NCI-H146 treated with DMSO at 0.1 percent for 48 hours (cell line): ENCODE results near the gene DUS1L.

Source experiments
- DNase-seq: peaks from one replicate; lab custom pipeline; 2025; ENCODE audit not compliant: unreplicated experiment; lab: John Stamatoyannopoulos, UW

The DUS1L gene

GRCh38 chr17:82065638-82066303 lies at the start of gene DUS1L:
TSS of gene DUS1L (minus strand) at chr17:82065804. CDS start at chr17:82065059, 745 bp downstream.
- DNase-seq, result no peak

DNA sequence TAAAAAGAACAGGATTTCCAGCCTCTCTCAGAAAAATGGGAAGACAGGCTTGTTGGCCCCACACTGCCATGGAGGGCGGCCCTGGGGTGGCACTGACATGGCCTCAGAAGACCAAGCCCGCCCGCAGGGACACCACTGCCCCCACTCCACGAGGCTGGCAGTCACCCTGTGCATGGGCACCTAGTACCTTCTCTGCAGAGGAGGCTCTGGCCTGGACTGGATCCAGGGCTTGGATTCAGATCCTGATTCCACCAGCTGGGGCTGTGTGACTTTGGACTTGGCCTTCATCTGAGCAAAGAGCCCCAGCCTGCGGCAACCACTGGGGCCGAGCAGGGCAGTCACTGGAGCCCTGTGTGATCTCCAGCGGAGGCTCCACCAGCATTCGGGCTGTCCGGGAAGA lies 49.3 kb upstream of the DUS1L start:
- DNase-seq, result no peak

DNA sequence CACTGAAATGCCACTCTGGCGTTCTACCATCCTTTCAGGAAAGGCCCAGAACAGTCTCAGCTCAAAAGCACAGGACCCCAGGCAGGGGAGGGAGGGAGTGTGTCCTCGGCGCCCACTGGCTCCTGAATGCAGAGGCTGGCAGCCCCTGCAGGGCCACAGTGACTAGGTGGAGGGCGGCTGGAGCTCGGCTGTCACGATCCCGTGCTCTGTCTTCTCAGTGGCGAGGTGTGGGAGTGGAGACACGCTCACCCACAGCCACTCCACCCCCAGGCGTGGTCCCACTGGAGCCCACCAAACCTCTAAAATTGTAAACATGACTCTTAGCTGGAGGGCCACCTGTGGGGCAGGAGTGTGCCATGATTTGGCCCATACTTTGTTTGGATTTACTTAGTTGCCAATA lies 48.8 kb upstream of the DUS1L start:
- DNase-seq, result no peak

DNA sequence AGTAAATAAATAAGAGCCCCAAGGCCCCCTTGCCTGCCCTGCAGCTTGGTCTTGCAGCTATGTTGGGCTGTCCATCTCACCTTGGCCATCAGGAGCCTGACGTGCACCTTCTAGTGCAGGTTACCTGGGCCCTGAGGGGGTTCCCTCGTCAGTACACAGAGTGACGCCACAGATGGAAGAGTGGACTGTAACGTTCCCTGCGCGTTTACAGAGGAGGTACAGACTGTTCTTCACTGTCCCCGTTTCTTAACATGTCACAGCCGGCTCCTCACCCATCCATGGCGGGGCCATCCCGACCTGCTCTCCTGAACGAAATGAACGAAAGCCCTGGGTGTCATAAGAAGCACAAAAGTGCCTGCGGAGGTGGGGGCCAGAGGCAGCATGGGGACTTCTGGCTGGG lies 48.3 kb upstream of the DUS1L start:
- DNase-seq, result no peak

- DNase-seq, result no peak
These were observed 47.8 kb upstream of the DUS1L start for GRCh38 chr17:82113422-82113821.

- DNase-seq, result no peak
These were observed 47.3 kb upstream of the DUS1L start for GRCh38 chr17:82112914-82113311.

DNA sequence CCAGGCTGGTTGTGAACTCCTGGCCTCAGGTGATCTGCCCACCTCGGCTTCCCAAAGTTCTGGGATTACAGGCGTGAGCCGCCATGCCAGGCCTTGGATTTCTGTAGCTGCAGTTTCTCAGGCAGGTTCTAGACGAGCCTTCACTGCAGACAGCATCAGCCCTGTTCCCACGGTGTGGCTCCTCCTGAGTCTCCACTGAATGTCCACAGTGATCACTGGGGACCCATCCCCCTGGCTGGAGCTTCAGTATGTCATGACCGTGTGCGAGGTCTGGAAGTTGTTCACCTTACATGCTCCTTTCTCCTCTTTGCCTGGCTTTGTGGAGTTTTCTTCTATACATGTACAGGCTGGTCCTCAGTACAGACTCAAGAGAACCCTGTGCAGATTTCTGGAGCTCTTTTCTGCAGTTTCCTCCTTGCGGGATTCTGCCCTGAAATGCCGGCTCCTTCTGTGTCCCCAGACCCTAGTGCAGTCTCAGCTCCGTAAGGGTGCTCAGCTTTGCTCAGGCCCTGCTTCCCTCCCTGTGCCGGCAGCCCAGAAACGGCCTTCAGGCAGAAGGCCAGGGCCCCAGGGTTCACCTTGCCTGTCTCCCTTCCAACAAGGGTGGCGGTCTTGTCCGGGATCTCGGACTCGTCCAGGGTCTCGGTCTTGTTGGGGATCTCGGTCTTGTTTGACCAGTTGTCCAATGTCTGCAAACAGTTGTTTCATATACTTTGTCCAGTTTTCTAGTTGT lies 46.7 kb upstream of the DUS1L start:
- no peak for DNase-seq

- DNase-seq, result no peak
These were observed 44.7 kb upstream of the DUS1L start for GRCh38 chr17:82110298-82110697.

DNA sequence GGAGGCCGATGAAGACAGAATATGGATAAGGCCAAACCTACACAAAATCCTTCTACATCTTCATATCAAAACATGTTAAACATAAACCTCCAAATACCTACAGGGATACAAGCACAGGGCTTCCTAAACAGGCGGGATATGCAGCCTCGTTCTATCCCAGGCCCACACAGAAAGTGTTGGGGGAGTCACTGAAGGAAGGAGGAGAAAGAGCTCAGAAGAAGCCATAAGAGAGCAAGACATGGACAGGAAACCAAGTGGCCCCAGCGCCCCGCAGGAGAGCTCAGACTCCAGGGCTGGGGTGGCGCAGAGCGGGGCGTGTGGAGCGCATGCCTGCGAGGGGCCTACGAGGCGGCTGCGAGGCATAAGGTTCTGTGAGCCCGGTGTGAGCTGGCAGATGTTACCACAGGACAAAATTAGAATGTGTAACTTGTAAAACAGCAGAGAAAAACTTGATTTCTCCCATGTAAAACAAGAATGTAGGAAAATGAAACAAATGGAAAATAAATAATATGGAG lies 43.4 kb upstream of the DUS1L start:
- DNase-seq, result no peak

GRCh38 chr17:82108496-82108945 lies 42.9 kb upstream of the DUS1L start:
- no peak for DNase-seq

DNA sequence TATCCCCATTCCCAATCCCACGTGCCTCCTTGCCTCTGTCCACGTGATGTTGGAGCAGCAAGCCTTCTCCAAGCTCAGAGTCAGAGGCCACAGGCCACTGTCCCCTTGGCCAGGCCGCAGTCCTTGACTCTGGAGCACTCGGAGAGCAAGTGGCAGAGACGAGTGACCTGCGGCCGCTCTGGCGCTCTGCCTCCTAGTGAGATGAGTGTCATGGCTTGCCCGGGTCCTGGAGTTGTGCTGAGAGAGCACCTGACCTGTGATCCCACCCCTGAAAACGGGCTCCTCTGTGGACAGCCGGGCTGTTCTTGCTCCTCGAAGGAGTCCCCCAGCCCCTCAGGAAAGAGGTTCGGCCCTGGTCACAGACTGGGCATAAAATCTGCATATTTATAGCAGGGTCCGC lies 42.4 kb upstream of the DUS1L start:
- DNase-seq, result no peak

DNA sequence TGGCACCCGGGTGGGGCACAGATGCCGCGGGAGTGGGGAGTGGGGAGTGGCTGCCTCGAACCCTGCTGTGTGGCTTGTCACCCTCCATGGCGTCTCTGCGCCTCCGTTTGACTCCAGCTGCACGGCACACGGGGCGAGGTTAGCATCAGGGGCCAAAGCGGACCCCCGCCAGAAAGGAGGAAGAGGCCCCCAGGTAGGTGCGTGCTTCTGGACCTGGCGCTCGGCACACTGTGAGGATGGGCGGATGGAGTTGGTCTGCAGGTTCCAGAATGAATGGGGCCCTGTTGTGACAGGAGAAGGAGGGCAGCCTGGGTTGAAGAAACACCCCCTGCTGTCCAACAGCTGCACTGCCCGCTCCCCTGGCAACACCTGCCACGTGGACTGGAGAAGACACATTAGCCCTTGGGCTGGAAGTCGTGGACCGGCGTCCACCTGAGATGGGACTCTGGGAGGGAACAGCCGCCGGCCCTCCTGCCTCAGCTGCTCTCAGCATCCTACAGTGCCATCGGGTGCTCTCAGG lies 41.8 kb upstream of the DUS1L start:
- no peak for DNase-seq

GRCh38 chr17:82106688-82107305 lies 41.2 kb upstream of the DUS1L start:
- DNase-seq, result no peak

DNA sequence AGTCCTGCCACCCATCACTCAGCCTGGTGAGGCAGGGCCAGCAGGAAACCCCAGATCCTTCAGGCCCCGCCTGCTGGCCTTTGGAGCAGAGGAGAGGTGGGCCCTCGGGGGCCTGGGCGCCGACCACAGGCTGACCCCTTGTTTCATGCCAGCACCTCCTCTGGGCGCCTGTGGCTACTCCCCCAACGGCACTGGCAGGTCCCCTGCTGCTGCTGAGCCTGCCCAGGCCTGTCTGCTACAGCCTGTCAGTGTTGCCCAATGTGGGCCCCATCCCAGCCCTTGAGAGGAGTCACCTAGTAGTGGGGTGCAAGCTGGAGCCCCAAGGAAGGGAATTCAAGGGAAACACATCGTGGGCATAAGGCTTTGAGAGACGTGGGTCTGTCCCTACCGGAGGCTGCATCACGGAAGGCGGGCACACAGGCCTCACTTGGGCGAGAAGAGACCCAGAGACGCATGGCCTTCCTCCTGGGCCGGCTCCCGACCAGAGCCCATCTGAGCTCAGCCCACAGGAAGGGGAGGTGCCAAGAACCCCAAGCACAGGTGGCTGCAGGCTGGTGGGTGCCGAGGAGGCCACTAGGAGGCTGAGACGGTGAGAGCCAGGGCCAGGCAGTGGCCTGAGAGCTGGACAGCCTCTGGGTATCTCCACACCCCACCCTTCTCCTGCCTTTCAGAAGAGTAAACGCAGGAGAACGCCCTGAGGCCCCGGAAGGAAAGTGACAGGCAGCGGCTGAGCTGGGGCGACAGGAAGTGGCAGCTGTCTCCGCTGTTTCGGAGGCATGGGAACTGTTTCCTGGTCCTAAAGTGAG lies 40.5 kb upstream of the DUS1L start:
- DNase-seq, result peak; percentile 93

- DNase-seq, result no peak
These were observed 39.8 kb upstream of the DUS1L start for GRCh38 chr17:82105417-82105881.

GRCh38 chr17:82104797-82105416 lies 39.3 kb upstream of the DUS1L start:
- no peak for DNase-seq

DNA sequence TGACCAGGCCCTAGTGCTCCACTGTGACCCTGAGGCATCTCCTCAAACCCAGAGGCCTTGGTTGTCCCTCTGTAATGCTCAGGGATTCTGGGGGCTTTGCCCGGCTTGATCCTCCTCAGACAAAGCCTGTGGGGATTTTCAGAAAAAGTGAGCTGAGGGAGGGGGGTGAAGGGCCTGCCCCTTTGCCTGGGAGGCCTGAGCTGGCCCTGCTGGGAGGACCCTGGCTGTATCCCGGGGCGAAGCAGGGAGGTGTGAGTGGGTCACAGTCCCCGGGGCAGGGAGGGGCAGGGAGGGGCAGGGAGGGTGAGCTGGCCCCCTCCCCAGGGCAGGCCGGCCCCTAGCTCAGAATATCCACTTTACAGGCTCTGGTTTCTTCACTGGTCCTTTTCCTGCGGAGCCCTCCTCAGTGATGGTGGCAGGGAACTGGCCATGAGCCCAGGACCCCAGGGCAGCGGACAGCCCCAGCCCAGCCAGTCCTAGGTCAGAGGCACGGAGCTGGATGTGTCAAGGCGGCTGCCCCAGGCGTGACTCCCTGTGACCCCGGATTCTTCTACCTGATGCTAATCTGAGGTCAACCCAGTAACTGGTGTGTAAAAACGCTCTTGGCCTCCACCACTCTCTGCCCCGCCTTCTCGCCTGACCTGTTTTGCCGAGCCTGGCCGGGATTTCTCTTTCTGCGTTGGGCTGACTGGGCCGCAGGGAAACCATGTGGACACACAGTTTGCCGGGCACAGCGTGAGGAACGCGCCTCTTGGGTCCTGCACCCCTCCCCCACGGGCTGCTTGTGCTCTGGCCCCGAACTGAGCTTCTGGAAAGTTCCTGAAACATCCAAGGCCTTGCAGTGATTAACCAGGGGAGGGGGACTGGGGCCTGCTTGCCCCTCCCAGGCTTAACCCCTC lies 38.2 kb upstream of the DUS1L start:
- DNase-seq, result no peak

DNA sequence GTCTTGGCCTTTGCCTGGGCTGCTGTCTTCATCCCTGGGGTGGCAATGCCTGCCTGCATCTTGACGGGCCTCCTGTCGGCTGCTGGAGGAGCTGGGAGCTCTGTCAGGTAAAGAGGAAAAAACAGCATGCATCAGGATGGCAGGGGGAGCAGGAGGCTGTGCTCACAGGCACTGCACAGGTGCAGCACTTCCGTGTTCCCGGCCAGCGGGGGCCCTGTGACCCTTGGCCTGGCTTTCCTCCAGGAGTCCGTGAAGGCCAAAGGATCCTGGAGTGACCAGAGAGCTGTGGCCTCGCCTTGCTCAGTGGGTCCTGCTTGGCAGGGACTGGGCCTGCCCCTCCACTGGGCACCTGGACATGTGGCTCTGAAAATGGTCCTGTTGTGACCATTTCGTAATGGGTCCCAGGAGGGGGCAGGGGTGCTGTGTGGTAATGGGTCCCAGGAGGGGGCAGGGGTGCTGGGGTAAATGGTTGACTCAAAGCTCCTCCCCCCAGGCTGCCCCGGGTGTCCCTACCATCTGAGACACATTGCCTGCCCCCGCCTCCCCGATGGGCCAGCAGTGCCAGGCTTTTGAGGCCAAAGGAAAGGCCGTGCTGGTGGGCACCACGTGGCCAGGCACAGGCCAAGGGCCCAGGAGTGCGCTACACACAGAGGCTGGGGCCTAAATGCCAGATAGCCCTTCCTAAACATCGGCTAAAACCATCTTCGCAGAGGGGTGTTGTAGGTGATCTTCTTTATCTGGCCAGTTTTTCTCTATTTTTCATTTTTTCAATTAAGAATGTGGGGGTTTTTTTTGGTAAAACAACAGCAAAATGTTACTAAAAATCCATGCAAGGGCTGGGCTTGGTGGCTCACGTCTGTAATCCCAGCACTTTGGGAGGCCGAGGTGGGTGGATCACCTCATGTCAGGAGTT lies 36.4 kb upstream of the DUS1L start:
- DNase-seq, result no peak
